HEK293 (cell line): Measurements from ENCODE around the gene RGS6.

ENCODE experiments used
- ATF2 ChIP-seq: fragments of 450-650 bp; formaldehyde crosslinking; IDR thresholded peaks from 2 replicates; pipeline ENCODE4 v1.5.1; 2016; ENCODE audit warnings: missing biosample characterization, missing genetic modification characterization, low read depth
- BCL6B ChIP-seq: fragments of 450-650 bp; formaldehyde crosslinking; IDR thresholded peaks from 2 replicates; pipeline ENCODE4 v1.5.1; 2017; ENCODE audit warnings: missing biosample characterization, missing genetic modification characterization
- SCRT2 ChIP-seq: fragments of 450-650 bp; formaldehyde crosslinking; IDR thresholded peaks from 2 replicates; pipeline ENCODE4 v1.5.1; 2016; ENCODE audit warnings: missing biosample characterization, missing genetic modification characterization
- TCF7L2 ChIP-seq: IDR thresholded peaks from 2 replicates; pipeline ENCODE4 v1.6.1; 2011; ENCODE audit warnings: low read depth, mild to moderate bottlenecking, inconsistent platforms, low read length, moderate library complexity, borderline replicate concordance
- YY1 ChIP-seq: fragments of 450-650 bp; formaldehyde crosslinking; IDR thresholded peaks from 2 replicates; pipeline ENCODE4 v1.5.1; 2018; ENCODE audit warnings: missing biosample characterization, missing genetic modification characterization
- ZNF214 ChIP-seq: fragments of 450-650 bp; formaldehyde crosslinking; IDR thresholded peaks from 2 replicates; pipeline ENCODE4 v1.5.1; 2017; ENCODE audit warnings: missing biosample characterization, mild to moderate bottlenecking, missing genetic modification characterization, borderline replicate concordance
- ZNF239 ChIP-seq: fragments of 450-650 bp; formaldehyde crosslinking; IDR thresholded peaks from 2 replicates; pipeline ENCODE4 v1.5.1; 2016; ENCODE audit warnings: missing biosample characterization, missing genetic modification characterization
- ZNF623 ChIP-seq: fragments of 450-650 bp; formaldehyde crosslinking; IDR thresholded peaks from 2 replicates; pipeline ENCODE4 v1.5.1; 2016; ENCODE audit warnings: missing biosample characterization, missing genetic modification characterization
- TF ChIP-seq, protein P1 (sequence below): fragments of 450-650 bp; formaldehyde crosslinking; IDR thresholded peaks from 2 replicates; pipeline ENCODE4 v1.5.1; 2016; ENCODE audit warnings: missing biosample characterization, missing genetic modification characterization
- TF ChIP-seq, protein P2 (sequence below): fragments of 450-650 bp; formaldehyde crosslinking; IDR thresholded peaks from 2 replicates; pipeline ENCODE4 v1.5.1; 2016; ENCODE audit warnings: missing biosample characterization, missing genetic modification characterization, low read depth

DNA sequence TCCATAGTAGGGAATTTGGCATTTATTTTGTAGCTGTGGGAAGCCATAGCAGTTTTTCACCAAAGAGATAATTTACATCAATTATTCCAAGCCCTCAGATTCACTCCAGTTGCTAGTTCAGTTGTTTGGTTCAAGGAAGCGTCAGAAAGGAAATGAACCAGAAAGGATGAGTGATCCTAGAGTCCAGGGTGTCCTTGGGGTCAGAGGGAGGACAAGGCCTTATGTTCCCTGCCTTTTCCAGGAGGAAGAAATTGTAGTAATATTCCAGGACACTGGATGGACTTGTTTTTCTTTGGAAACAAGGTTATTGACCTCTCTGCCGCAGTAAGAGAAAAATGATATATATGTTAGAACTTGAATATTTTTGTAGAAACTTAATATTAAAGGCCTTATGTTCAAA lies 409.5 kb downstream of the RGS6 start:
- TF ChIP-seq, protein P1, sequence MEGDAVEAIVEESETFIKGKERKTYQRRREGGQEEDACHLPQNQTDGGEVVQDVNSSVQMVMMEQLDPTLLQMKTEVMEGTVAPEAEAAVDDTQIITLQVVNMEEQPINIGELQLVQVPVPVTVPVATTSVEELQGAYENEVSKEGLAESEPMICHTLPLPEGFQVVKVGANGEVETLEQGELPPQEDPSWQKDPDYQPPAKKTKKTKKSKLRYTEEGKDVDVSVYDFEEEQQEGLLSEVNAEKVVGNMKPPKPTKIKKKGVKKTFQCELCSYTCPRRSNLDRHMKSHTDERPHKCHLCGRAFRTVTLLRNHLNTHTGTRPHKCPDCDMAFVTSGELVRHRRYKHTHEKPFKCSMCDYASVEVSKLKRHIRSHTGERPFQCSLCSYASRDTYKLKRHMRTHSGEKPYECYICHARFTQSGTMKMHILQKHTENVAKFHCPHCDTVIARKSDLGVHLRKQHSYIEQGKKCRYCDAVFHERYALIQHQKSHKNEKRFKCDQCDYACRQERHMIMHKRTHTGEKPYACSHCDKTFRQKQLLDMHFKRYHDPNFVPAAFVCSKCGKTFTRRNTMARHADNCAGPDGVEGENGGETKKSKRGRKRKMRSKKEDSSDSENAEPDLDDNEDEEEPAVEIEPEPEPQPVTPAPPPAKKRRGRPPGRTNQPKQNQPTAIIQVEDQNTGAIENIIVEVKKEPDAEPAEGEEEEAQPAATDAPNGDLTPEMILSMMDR (tag by site-specific recombination): no peak
- TF ChIP-seq ZNF214 (tag by site-specific recombination) (no peak), ATF2 (tag by site-specific recombination) (no peak), SCRT2 (tag by site-specific recombination) (no peak), ZNF623 (tag by site-specific recombination) (no peak), YY1 (no peak), TCF7L2 (no peak), BCL6B (tag by site-specific recombination) (no peak), ZNF239 (tag by site-specific recombination) (no peak)
- TF ChIP-seq, protein P2, sequence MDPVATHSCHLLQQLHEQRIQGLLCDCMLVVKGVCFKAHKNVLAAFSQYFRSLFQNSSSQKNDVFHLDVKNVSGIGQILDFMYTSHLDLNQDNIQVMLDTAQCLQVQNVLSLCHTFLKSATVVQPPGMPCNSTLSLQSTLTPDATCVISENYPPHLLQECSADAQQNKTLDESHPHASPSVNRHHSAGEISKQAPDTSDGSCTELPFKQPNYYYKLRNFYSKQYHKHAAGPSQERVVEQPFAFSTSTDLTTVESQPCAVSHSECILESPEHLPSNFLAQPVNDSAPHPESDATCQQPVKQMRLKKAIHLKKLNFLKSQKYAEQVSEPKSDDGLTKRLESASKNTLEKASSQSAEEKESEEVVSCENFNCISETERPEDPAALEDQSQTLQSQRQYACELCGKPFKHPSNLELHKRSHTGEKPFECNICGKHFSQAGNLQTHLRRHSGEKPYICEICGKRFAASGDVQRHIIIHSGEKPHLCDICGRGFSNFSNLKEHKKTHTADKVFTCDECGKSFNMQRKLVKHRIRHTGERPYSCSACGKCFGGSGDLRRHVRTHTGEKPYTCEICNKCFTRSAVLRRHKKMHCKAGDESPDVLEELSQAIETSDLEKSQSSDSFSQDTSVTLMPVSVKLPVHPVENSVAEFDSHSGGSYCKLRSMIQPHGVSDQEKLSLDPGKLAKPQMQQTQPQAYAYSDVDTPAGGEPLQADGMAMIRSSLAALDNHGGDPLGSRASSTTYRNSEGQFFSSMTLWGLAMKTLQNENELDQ: no peak
